ENCODE data around the gene DNAJB2. TPM values are rescaled to one million over a fixed set of nuclear protein-coding genes. Genes with fewer than 3 reads are reported as not detected.
"Not testable (repeated sequence)": the region's sequence is repeated elsewhere in the genome, so short reads cannot be mapped to it uniquely, and the experiment has no call there.

DNAJB2 gene
- total RNA-seq, 1 experiment from 2014 or later = 30.9 TPM

DNA sequence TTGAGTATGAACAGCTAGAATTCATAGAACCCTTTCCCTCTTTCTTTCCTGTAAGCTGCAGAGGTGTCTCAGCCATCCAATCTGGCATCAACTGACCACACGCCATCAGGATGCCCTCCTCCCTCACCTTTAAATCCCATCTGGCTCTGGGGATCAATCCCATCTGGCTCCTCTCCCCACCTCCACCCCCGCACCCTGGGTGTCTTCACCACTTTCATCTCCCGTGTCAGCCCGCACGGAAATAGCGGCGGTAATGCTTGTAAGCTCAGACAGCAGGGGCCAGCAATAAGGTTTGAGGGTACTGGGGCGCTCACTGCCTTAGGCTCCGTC, 26.6 kb upstream of the DNAJB2 start:
- no peaks in the 10 kb centered on the region for H3K9me3 ChIP-seq (ENCODE audit: low read length)
- H3K9me2 ChIP-seq (replicated peaks; ENCODE audit: insufficient read depth, low read length) = no peaks in the 10 kb centered on the region
- peak overlapping the region; percentile 47; the same call in 1 of the 2 replicates for H2AFZ ChIP-seq (ENCODE audit: low read length)
- peaks cover 30% of the 10 kb centered on the region for H3K79me2 ChIP-seq (ENCODE audit: low read length)
- H3K4me1 ChIP-seq (ENCODE audit: low read length) = peaks cover 61% of the 10 kb centered on the region
- peak overlapping the region; percentile 71 for H3K27ac ChIP-seq (ENCODE audit: low read length)
- no peaks in the 10 kb centered on the region; the same call in 1 of the 2 replicates for H3K36me3 ChIP-seq (ENCODE audit: insufficient read depth, low read length)
- no peaks in the 10 kb centered on the region for H3K27me3 ChIP-seq (ENCODE audit: low read length)
- peak overlapping the region; percentile 92 for H3K4me3 ChIP-seq (ENCODE audit: low read length)
- H3K9ac ChIP-seq (ENCODE audit: low read length) = peak overlapping the region; percentile 83
- DNase-seq = no peak
- peaks cover 23% of the 10 kb centered on the region; the same call in 1 of the 2 replicates for H4K20me1 ChIP-seq (ENCODE audit: insufficient read depth, low read depth, low read length)
- peak overlapping the region; percentile 88 for H3K4me2 ChIP-seq (ENCODE audit: low read depth, low read length, poor library complexity, severe bottlenecking)

- Histone ChIP-seq H3K9me2 (replicated peaks; ENCODE audit: insufficient read depth, low read length) (no peaks in the 10 kb centered on the region), H2AFZ (ENCODE audit: low read length) (peak within 1 kb of the TSS; percentile 47; the same call in 1 of the 2 replicates), H3K27me3 (ENCODE audit: low read length) (no peaks in the 10 kb centered on the region), H3K36me3 (ENCODE audit: insufficient read depth, low read length) (no peaks in the 10 kb centered on the region; the same call in 1 of the 2 replicates), H3K9ac (ENCODE audit: low read length) (peak within 1 kb of the TSS; percentile 83), H3K4me2 (ENCODE audit: low read depth, low read length, poor library complexity, severe bottlenecking) (peak within 1 kb of the TSS; percentile 88), H3K4me1 (ENCODE audit: low read length) (peaks cover 59% of the 10 kb centered on the region), H3K27ac (ENCODE audit: low read length) (peak within 1 kb of the TSS; percentile 71), H4K20me1 (ENCODE audit: insufficient read depth, low read depth, low read length) (peaks cover 23% of the 10 kb centered on the region; the same call in 1 of the 2 replicates), H3K79me2 (ENCODE audit: low read length) (peaks cover 30% of the 10 kb centered on the region), H3K4me3 (ENCODE audit: low read length) (peak within 1 kb of the TSS; percentile 92), H3K9me3 (ENCODE audit: low read length) (no peaks in the 10 kb centered on the region)
- peak; percentile 83 for DNase-seq
Measured at GRCh38 chr2:219252900-219253752, 26.0 kb upstream of the DNAJB2 start, which contains the start of gene TUBA4B. TUBA4B (plus strand) TSS chr2:219253243; CDS start chr2:219253408, 165 bp downstream.

DNA sequence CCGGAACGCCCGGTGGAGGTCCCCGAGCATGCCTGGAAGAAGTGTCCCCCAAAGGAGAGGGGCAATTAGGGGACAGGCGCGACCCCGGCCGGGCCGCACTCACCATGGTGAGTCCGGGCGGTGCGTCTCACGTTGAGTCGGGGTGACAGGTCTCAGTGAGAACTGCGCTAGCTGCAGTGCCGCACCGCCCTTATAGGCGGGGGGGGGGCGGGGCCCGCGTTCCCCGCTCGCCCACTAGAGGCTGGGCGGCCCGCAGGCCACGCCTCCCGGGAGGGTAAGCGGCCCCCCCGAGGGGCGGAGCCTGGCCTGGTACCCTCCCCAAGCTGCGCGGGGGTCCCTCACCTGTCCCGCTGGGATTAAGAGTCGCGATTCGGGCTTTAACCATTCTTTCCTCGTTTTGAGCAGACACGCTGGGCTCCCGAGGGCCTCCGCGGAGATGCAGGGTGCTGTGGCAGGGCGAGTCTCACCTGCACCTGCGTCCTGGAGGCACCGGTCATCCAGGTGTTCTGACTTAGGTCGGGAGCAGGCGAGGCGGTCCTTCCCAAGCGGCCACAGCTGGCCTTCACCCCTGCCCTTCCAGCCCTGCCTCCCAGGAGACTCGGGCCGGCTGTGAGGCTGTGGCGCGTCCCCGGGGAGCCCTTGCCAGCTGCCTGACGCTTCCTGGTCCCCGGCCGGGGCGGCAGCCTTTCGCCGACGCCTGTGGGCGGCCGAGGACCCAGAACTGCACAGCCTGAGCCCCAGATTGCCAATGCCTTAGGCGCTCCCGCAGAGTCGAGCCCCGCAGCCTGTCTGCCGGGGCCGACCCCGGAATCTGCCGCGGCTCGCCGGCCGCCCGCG, 25.2 kb upstream of the DNAJB2 start, which contains the start of gene TUBA4A:
Gene TUBA4A, minus strand, starts transcription at position 166 of the 837 bp plus-strand sequence. Its CDS starts 60 bp downstream, at position 106.
- Histone ChIP-seq H3K4me3 (ENCODE audit: low read length) (peak within 1 kb of the TSS; percentile 92), H3K27ac (ENCODE audit: low read length) (peak within 1 kb of the TSS; percentile 71), H3K9me2 (replicated peaks; ENCODE audit: insufficient read depth, low read length) (no peaks in the 10 kb centered on the region), H3K79me2 (ENCODE audit: low read length) (peaks cover 30% of the 10 kb centered on the region), H3K9ac (ENCODE audit: low read length) (peak within 1 kb of the TSS; percentile 83), H3K9me3 (ENCODE audit: low read length) (no peaks in the 10 kb centered on the region), H3K36me3 (ENCODE audit: insufficient read depth, low read length) (no peaks in the 10 kb centered on the region; the same call in 1 of the 2 replicates), H4K20me1 (ENCODE audit: insufficient read depth, low read depth, low read length) (peaks cover 23% of the 10 kb centered on the region; the same call in 1 of the 2 replicates), H3K4me1 (ENCODE audit: low read length) (peaks cover 56% of the 10 kb centered on the region), H3K27me3 (ENCODE audit: low read length) (no peaks in the 10 kb centered on the region), H2AFZ (ENCODE audit: low read length) (peak within 1 kb of the TSS; percentile 47; the same call in 1 of the 2 replicates), H3K4me2 (ENCODE audit: low read depth, low read length, poor library complexity, severe bottlenecking) (peak within 1 kb of the TSS; percentile 88)
- DNase-seq = peak; percentile 94

- Histone ChIP-seq H3K4me1 (ENCODE audit: low read length) (peaks cover 49% of the 10 kb centered on the region), H3K9me3 (ENCODE audit: low read length) (no peaks in the 10 kb centered on the region), H3K9ac (ENCODE audit: low read length) (peak overlapping the region; percentile 83), H4K20me1 (ENCODE audit: insufficient read depth, low read depth, low read length) (peaks cover 23% of the 10 kb centered on the region; the same call in 1 of the 2 replicates), H3K4me2 (ENCODE audit: low read depth, low read length, poor library complexity, severe bottlenecking) (peak overlapping the region; percentile 88), H3K27ac (ENCODE audit: low read length) (no peak overlapping the region), H3K4me3 (ENCODE audit: low read length) (peak overlapping the region; percentile 92), H3K79me2 (ENCODE audit: low read length) (peaks cover 30% of the 10 kb centered on the region), H3K36me3 (ENCODE audit: insufficient read depth, low read length) (no peaks in the 10 kb centered on the region; the same call in 1 of the 2 replicates), H2AFZ (ENCODE audit: low read length) (no peak overlapping the region), H3K9me2 (replicated peaks; ENCODE audit: insufficient read depth, low read length) (no peaks in the 10 kb centered on the region), H3K27me3 (ENCODE audit: low read length) (no peaks in the 10 kb centered on the region)
- DNase-seq = peak; percentile 58
Measured at GRCh38 chr2:219254590-219255201, 24.5 kb upstream of the DNAJB2 start.

- H3K27ac ChIP-seq (ENCODE audit: low read length); DNase-seq; H3K4me3 ChIP-seq (ENCODE audit: low read length): not testable (repeated sequence)
Measured at GRCh38 chr2:219258942-219259341, 20.2 kb upstream of the DNAJB2 start.

GRCh38 chr2:219261024-219261855, 17.9 kb upstream of the DNAJB2 start:
- Histone ChIP-seq H4K20me1 (ENCODE audit: insufficient read depth, low read depth, low read length) (no peaks in the 10 kb centered on the region), H3K36me3 (ENCODE audit: insufficient read depth, low read length) (no peaks in the 10 kb centered on the region), H3K27me3 (ENCODE audit: low read length) (no peaks in the 10 kb centered on the region), H2AFZ (ENCODE audit: low read length) (no peak overlapping the region), H3K4me2 (ENCODE audit: low read depth, low read length, poor library complexity, severe bottlenecking) (no peak overlapping the region), H3K27ac (ENCODE audit: low read length) (no peak overlapping the region), H3K9me3 (ENCODE audit: low read length) (no peaks in the 10 kb centered on the region), H3K4me1 (ENCODE audit: low read length) (no peaks in the 10 kb centered on the region), H3K9ac (ENCODE audit: low read length) (no peak overlapping the region), H3K4me3 (ENCODE audit: low read length) (no peak overlapping the region), H3K9me2 (replicated peaks; ENCODE audit: insufficient read depth, low read length) (no peaks in the 10 kb centered on the region), H3K79me2 (ENCODE audit: low read length) (no peaks in the 10 kb centered on the region)
- no peak for DNase-seq

More at GRCh38 chr2:219258942-219259341, 20.2 kb upstream of the DNAJB2 start:
- H3K4me2 ChIP-seq (ENCODE audit: low read depth, low read length, poor library complexity, severe bottlenecking); H3K9me3 ChIP-seq (ENCODE audit: low read length); H3K36me3 ChIP-seq (ENCODE audit: insufficient read depth, low read length); H3K9me2 ChIP-seq (replicated peaks; ENCODE audit: insufficient read depth, low read length); H4K20me1 ChIP-seq (ENCODE audit: insufficient read depth, low read depth, low read length); H3K9ac ChIP-seq (ENCODE audit: low read length); H3K27me3 ChIP-seq (ENCODE audit: low read length); H2AFZ ChIP-seq (ENCODE audit: low read length); H3K79me2 ChIP-seq (ENCODE audit: low read length): not testable (repeated sequence)
- peaks cover 13% of the 10 kb centered on the region for H3K4me1 ChIP-seq (ENCODE audit: low read length)

DNA sequence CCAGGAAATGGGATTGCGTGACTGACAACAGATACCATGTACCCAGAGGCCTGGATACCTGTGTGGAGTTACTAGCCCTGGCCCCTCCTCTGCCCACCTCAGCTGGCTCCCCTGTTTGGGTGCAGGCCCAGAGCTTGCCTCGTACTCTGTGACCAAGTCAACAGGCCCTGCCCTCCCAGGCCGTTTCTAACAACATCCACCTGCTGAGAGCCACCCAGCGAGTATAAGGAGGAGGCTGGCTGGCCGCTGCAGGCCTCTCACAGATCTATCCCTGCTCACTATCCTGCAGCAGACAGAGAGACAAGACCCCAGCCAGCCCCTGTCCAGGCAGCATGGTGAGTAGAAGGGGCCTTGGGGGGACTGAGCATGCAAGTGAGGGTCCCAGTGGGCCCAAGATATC, 12.9 kb upstream of the DNAJB2 start:
- H3K4me2 ChIP-seq (ENCODE audit: low read depth, low read length, poor library complexity, severe bottlenecking) = no peak overlapping the region
- H3K9me3 ChIP-seq (ENCODE audit: low read length) = no peaks in the 10 kb centered on the region
- H4K20me1 ChIP-seq (ENCODE audit: insufficient read depth, low read depth, low read length) = no peaks in the 10 kb centered on the region
- H3K79me2 ChIP-seq (ENCODE audit: low read length) = no peaks in the 10 kb centered on the region
- H3K36me3 ChIP-seq (ENCODE audit: insufficient read depth, low read length) = no peaks in the 10 kb centered on the region
- no peak overlapping the region for H2AFZ ChIP-seq (ENCODE audit: low read length)
- H3K4me1 ChIP-seq (ENCODE audit: low read length) = no peaks in the 10 kb centered on the region
- DNase-seq = no peak
- no peaks in the 10 kb centered on the region for H3K27me3 ChIP-seq (ENCODE audit: low read length)
- no peak overlapping the region for H3K9ac ChIP-seq (ENCODE audit: low read length)
- H3K27ac ChIP-seq (ENCODE audit: low read length) = no peak overlapping the region
- no peak overlapping the region for H3K4me3 ChIP-seq (ENCODE audit: low read length)
- no peaks in the 10 kb centered on the region for H3K9me2 ChIP-seq (replicated peaks; ENCODE audit: insufficient read depth, low read length)

Data from Karpas-422 (cell line).